Epithelial cell of prostate (primary cell): Measurements from ENCODE around the gene SIRT7.
A peak's percentile ranks its signal among the peaks of the same experiment; 100 is the strongest.

ENCODE experiments used
- DNase-seq: peaks from one replicate; pipeline ENCODE4 v3.0.0-alpha.2; 2011; ENCODE audit warnings: low read depth, low spot score
- H3K27ac ChIP-seq: fragments of 450-650 bp; 2 replicates; pipeline ENCODE4 v1.5.1; 2017; ENCODE audit warnings: mild to moderate bottlenecking

Gene SIRT7

GRCh38 chr17:81891303-81891552 is 26.7 kb downstream of the SIRT7 start:
- no peak for DNase-seq
- peak overlapping the region; percentile 87 for H3K27ac ChIP-seq

DNA sequence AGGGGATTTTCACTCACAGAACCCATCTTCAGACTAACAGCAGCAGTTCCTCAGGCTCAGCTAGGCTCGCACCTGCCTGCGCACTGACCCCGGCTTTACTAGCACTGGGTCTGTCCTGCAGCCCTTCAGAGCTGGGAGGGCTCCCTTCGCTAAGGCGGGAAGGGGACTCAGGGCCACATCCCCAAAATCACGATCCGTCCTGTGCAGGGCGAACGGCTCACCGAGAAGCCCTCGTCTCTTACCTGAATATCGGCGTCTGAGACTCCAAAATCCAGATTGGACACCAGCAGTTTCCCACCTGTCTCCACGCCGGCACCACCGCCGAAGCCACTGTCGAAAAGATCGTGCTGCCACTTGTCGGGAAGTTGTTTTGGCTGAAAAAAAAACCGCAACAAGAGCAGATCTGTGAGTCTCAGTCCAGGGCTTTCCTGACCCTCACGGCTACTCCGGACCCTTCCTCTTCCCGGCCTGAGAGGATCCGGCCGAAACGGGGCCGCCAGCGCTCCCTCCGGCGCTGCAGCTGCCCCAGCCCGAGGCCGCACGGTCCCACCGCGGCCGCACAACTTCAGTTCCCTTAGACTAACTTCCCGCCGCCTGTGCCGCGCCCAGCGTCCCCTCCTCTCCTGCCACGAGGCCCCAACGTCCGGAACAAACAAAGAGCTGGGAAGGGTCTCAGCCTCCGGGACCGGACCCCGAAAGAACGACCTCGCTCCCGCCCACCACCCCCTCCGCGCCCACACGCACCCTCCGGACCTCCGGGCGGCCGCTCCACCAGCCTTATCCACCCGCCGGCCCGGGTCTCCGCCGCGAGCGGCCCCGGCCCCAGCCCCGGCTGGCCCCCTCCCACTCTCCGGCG is 27.3 kb downstream of the SIRT7 start:
- H3K27ac ChIP-seq = peak overlapping the region; percentile 87
- no peak for DNase-seq

GRCh38 chr17:81889602-81890001 is 28.4 kb downstream of the SIRT7 start:
- no peak for DNase-seq
- H3K27ac ChIP-seq = no peak overlapping the region

DNA sequence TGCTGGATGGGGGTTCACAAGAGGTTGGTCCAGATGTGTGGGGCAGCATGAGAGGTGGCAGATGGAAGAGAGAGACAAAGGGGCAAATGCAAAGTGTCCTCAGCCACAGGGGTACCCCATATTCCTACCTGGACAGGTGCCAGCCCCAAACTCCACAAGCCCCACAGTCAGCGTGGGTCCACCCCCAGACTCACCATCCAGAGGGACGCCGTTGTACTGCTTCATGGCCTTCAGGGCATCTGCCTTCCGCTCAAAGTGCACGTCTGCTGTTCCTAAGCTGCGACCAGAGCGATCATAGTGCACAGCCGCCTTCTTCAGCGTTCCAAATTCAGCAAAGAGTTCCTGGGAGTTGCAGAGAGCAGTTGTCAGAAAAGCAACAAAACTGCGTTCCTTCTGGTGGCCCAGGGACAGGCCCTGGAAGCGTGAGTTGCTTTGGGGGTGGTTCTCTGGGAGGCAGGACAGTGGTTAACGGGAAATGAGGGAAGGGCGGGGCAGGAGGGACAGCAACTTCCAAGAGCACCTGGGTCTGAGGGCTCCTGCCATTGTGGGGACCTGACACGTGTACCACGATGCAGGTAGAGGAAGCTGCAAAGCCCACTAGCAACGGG is 28.9 kb downstream of the SIRT7 start:
- H3K27ac ChIP-seq = no peak overlapping the region
- DNase-seq = no peak

GRCh38 chr17:81888105-81888987 is 29.6 kb downstream of the SIRT7 start:
- no peak overlapping the region for H3K27ac ChIP-seq
- no peak for DNase-seq

- no peak for DNase-seq
- H3K27ac ChIP-seq = peak overlapping the region; percentile 24
Measured at GRCh38 chr17:81885869-81886548, 32.0 kb downstream of the SIRT7 start.

DNA sequence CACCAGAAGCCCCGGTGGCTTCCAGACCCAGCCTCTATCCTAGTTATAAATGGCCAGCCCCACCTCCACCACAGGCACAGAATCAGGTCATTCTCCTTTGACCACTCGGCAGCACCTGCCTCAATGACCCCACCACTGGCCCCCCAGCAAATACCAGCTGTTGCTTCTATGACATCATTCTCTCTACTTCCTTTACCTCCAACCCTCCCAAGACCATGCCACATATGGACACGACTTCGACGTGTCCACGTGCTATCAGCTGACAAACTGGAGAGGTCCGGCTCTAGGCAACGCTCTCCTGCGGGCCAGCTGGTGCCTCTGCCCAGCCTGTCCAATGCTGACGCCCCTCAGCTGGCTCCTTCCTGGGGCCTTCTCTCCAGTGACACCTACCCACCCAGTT is 32.5 kb downstream of the SIRT7 start:
- H3K27ac ChIP-seq = peak overlapping the region; percentile 24
- no peak for DNase-seq

DNA sequence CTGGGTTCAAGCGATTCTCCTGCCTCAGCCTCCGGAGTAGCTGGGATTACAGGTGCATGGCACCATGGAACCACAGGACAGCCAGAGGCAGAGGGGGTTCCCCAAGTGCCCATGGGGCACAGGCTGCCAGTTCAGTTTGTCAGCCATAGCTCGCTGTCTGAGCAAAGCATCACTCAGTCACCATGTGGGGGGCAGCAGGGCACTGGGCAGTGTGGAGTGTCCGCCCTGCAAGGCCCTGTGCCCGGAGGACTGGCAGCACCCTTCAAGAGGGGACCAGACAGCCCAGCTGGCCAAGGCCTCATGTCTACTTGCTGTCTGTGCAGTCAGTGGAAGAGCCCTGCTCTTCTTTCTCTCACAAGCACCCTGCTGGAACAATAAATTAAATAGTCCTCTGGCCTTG is 33.0 kb downstream of the SIRT7 start:
- no peak overlapping the region for H3K27ac ChIP-seq
- DNase-seq = no peak

- no peak overlapping the region for H3K27ac ChIP-seq
- no peak for DNase-seq
Measured at GRCh38 chr17:81884520-81884919, 33.5 kb downstream of the SIRT7 start.

DNA sequence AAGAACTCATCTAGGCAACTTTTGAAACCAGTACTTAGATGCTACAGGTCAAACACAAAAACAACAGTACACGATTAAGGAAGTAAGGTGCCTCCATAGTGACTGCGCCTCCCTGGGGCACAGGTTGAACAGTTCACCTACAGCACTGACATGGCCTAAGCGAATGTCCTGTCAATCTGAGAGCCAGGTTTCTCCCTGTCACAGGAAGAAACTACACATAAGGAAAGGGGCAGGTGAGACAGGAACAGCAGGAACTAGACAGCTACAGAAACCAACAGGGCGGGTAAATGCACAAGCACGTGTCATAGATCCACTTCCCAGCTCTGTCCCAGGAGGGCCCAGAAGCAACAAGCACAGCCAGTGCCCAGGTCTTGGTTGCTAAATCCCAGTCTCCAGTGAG is 38.9 kb downstream of the SIRT7 start:
- no peak for DNase-seq
- peak overlapping the region; percentile 48 for H3K27ac ChIP-seq

GRCh38 chr17:81878294-81878693 is 39.7 kb downstream of the SIRT7 start:
- no peak overlapping the region for H3K27ac ChIP-seq
- no peak for DNase-seq

- no peak for DNase-seq
Measured at GRCh38 chr17:81877569-81877968, 40.4 kb downstream of the SIRT7 start.

GRCh38 chr17:81871387-81872230 is 46.4 kb downstream of the SIRT7 start:
- no peak for DNase-seq

More at GRCh38 chr17:81877569-81877968, 40.4 kb downstream of the SIRT7 start:
- H3K27ac ChIP-seq = no peak overlapping the region

GRCh38 chr17:81870981-81871386 is 47.0 kb downstream of the SIRT7 start, which contains the start of gene ARHGDIA:
TSS of gene ARHGDIA (minus strand) at chr17:81871337. CDS start at chr17:81869930, 1,407 bp downstream.
- DNase-seq = no peak
- peak within 1 kb of the TSS; percentile 98 for H3K27ac ChIP-seq

More at GRCh38 chr17:81871387-81872230, 46.4 kb downstream of the SIRT7 start:
- H3K27ac ChIP-seq = peak overlapping the region; percentile 98

- DNase-seq = no peak
- peak overlapping the region; percentile 98 for H3K27ac ChIP-seq
Measured at GRCh38 chr17:81870131-81870980, 47.6 kb downstream of the SIRT7 start.

DNA sequence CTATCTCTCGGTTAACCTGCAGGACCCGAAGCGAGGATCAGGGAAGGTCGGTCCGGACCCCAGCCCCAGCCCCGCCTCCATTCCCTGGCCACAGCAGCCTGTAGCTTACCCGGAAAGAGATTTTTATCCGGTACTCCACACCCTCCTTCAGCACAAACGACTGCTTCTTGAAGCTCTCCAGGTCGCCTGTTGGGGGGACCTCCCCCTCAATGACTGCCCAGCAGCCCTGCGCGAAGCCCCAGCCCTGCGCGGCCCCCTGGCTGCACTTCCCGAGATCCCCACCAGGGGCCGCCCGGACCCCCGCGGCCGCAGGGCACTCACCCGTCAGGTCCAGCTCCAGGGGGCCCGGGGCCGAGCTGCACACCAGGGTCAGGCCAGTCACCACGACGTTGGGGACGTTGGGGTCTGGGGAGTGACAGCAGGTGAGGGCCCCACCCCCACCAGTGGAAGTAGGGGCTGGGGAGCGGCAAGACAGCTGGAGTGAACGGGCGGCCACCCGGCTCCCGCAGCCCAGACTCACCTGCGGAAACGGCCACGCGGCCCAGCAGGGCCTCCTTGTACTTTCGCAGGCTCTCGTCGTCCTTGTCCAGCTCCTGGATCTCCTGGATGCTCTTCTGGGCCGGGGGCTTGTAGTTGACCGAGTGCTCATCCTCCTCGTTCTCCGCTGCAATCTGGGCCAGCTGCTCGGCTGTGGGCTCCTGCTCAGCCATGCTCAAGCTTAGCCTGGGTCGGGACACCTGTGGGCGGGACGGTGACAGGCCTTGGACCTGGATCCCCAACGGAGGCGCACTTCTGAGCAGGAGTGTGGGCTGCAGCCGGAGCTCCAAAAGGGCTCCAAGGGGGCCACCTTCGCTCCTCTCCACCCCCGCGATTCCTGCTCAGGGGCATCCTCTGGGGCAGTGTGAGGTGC is 48.5 kb downstream of the SIRT7 start:
- DNase-seq = no peak
- H3K27ac ChIP-seq = peak overlapping the region; percentile 98

GRCh38 chr17:81868674-81869220 is 49.2 kb downstream of the SIRT7 start:
- DNase-seq = no peak
- H3K27ac ChIP-seq = peak overlapping the region; percentile 98
